Right lobe of liver (tissue), 4 donors: ENCODE measurements around the gene YJEFN3.

Source experiments
- POLR2A ChIP-seq: fragments of 450-650 bp; IDR thresholded peaks from one replicate; pipeline ENCODE4 v1.6.1; 2017; ENCODE audit warnings: antibody characterized with exemption, mild to moderate bottlenecking
- TF ChIP-seq, protein P1 (sequence below), 4 donors: fragments of 200-600 bp in 3 of 4; fragments of 450-650 bp in 1 of 4; IDR thresholded peaks; one replicate each; pipeline versions ENCODE4 v1.5.1 to v1.8.0; 2016 to 2022; ENCODE audit warnings: antibody characterized with exemption in 4 of 4, mild to moderate bottlenecking in 2 of 4
- donor health status: DM: no; HTN: no; CAD: no.
- donor health status: DM: no; HTN: no; CAD: no.
- donor health status: DM: no; HTN: yes; CAD: no.

GRCh38 chr19:19520989-19521388, 7.7 kb upstream of the YJEFN3 start:
- TF ChIP-seq, protein P1, sequence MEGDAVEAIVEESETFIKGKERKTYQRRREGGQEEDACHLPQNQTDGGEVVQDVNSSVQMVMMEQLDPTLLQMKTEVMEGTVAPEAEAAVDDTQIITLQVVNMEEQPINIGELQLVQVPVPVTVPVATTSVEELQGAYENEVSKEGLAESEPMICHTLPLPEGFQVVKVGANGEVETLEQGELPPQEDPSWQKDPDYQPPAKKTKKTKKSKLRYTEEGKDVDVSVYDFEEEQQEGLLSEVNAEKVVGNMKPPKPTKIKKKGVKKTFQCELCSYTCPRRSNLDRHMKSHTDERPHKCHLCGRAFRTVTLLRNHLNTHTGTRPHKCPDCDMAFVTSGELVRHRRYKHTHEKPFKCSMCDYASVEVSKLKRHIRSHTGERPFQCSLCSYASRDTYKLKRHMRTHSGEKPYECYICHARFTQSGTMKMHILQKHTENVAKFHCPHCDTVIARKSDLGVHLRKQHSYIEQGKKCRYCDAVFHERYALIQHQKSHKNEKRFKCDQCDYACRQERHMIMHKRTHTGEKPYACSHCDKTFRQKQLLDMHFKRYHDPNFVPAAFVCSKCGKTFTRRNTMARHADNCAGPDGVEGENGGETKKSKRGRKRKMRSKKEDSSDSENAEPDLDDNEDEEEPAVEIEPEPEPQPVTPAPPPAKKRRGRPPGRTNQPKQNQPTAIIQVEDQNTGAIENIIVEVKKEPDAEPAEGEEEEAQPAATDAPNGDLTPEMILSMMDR (IDR thresholded peaks at IDR 0.05), result no peak
- no peak for TF ChIP-seq POLR2A
